Endothelial cell of umbilical vein (primary cell): ENCODE data around the gene EMC6. TPM values are rescaled to one million over a fixed set of nuclear protein-coding genes. Genes with fewer than 3 reads are reported as not detected.

ENCODE experiments used
- BruUV-seq: library from RNA; stranded (reverse); fragments of 400-500 nt; replicated peaks from 2 replicates; lab custom pipeline; 2021; lab: Mats Ljungman, UMichigan
- CTCF ChIA-PET: fragments of 300-600, 350-600 bp; sonication (Branson Sonifier 250); formaldehyde crosslinking; loops from one replicate; lab custom pipeline; 2021; ENCODE audit warnings: antibody characterized with exemption, inconsistent platforms; lab: Charles Lee
- POLR2A ChIA-PET: fragments of 300-600, 350-600 bp; sonication (Branson Sonifier 250); formaldehyde crosslinking; loops from one replicate; lab custom pipeline; 2021; ENCODE audit warnings: antibody characterized with exemption, inconsistent platforms; lab: Charles Lee
- DNase-seq: peaks from one replicate; pipeline ENCODE4 v3.0.0-alpha.2; 2011; ENCODE audit warnings: low read depth, low spot score
- FAIRE-seq: peaks from 2 replicates; lab custom pipeline; 2011; peaks lifted over from hg19 to GRCh38; lab: Jason Lieb, UNC
- H2AFZ ChIP-seq: 2 replicates; pipeline ENCODE4 v1.6.0; 2012; ENCODE audit warnings: low read depth, low read length, control low read depth, inconsistent platforms
- H3K27ac ChIP-seq: 2 replicates; pipeline ENCODE4 v1.5.1; 2011; ENCODE audit warnings: low read depth, mild to moderate bottlenecking, control low read depth, low read length, moderate library complexity; ENCODE audit not compliant: insufficient read depth
- H3K27me3 ChIP-seq, 2 experiments: 2 replicates each; pipeline versions ENCODE4 v1.6.0 to v1.6.1; 2011; ENCODE audit warnings: low read length in 2 of 2, mixed read lengths in 1 of 2; ENCODE audit not compliant: control insufficient read depth in 2 of 2, insufficient read depth in 2 of 2
- H3K36me3 ChIP-seq, 2 experiments: 2 replicates in 1 of 2; 3 replicates in 1 of 2; pipeline ENCODE4 v1.5.1; 2011; ENCODE audit warnings: low read length in 2 of 2, mild to moderate bottlenecking in 1 of 2, moderate library complexity in 1 of 2; ENCODE audit not compliant: control insufficient read depth in 2 of 2, insufficient read depth in 2 of 2; ENCODE audit errors: extremely low read depth in 1 of 2
- H3K4me1 ChIP-seq: 3 replicates; pipeline ENCODE4 v1.5.1; 2011; ENCODE audit warnings: mild to moderate bottlenecking, low read length; ENCODE audit not compliant: control insufficient read depth, insufficient read depth; ENCODE audit errors: extremely low read depth
- H3K4me2 ChIP-seq: 2 replicates; pipeline ENCODE4 v1.6.1; 2011; ENCODE audit warnings: low read length, control low read depth, mixed read lengths; ENCODE audit not compliant: insufficient read depth
- H3K4me3 ChIP-seq, 3 experiments: fragments of 200-600 bp in 1 of 3; sonication (generic), shearing (Covaris generic) in 1 of 3; replicated peaks in 1 of 3; 2 replicates each; pipeline ENCODE4 v1.5.1; 2011 to 2016; ENCODE audit warnings: control low read depth in 3 of 3, low read length in 3 of 3, mild to moderate bottlenecking in 2 of 3, inconsistent platforms in 1 of 3, low read depth in 1 of 3, moderate library complexity in 1 of 3; ENCODE audit not compliant: insufficient read depth in 1 of 3
- H3K79me2 ChIP-seq: 2 replicates; pipeline ENCODE4 v1.6.0; 2012; ENCODE audit warnings: low read length, inconsistent platforms; ENCODE audit not compliant: control insufficient read depth, insufficient read depth
- H3K9ac ChIP-seq: replicated peaks from 2 replicates; pipeline ENCODE3; 2011; ENCODE audit warnings: low read length, control low read depth; ENCODE audit not compliant: insufficient read depth; ENCODE audit errors: extremely low read depth
- H3K9me1 ChIP-seq: replicated peaks from 3 replicates; pipeline ENCODE4 v1.6.0; 2011; ENCODE audit warnings: mild to moderate bottlenecking, low read length; ENCODE audit not compliant: control insufficient read depth, insufficient read depth; ENCODE audit errors: extremely low read depth
- H3K9me3 ChIP-seq: replicated peaks from 2 replicates; pipeline ENCODE4 v1.5.1; 2012; ENCODE audit warnings: low read length, inconsistent platforms; ENCODE audit not compliant: control insufficient read depth, insufficient read depth
- H4K20me1 ChIP-seq: replicated peaks from 2 replicates; pipeline ENCODE3; 2011; ENCODE audit warnings: mild to moderate bottlenecking, low read length; ENCODE audit not compliant: control insufficient read depth, insufficient read depth; ENCODE audit errors: extremely low read depth
- CTCF ChIP-seq, 2 donors: IDR thresholded peaks; 1 replicate in 1 of 2; 2 replicates in 1 of 2; pipeline ENCODE4 v1.5.1; 2011; ENCODE audit warnings: low read length in 2 of 2, mild to moderate bottlenecking in 2 of 2, moderate library complexity in 2 of 2, control low read depth in 1 of 2, inconsistent platforms in 1 of 2, low read depth in 1 of 2; ENCODE audit not compliant: insufficient read depth in 1 of 2; ENCODE audit errors: extremely low read depth in 1 of 2
- EZH2 ChIP-seq: IDR thresholded peaks from 2 replicates; pipeline ENCODE4 v1.6.1; 2012; ENCODE audit warnings: borderline replicate concordance, low read depth, mild to moderate bottlenecking, moderate library complexity, low read length, inconsistent platforms; ENCODE audit not compliant: severe bottlenecking
- FOS ChIP-seq: IDR thresholded peaks from 2 replicates; pipeline ENCODE4 v1.6.1; 2011; ENCODE audit warnings: mild to moderate bottlenecking, low read length, moderate library complexity, borderline replicate concordance; ENCODE audit not compliant: insufficient read depth
- GATA2 ChIP-seq: IDR thresholded peaks from 2 replicates; pipeline ENCODE4 v1.7.0; 2011; ENCODE audit warnings: low read depth, mild to moderate bottlenecking, moderate library complexity, mixed read lengths, low read length; ENCODE audit not compliant: insufficient read length, insufficient read depth
- JUN ChIP-seq: IDR thresholded peaks from 2 replicates; pipeline ENCODE4 v1.6.1; 2011; ENCODE audit warnings: borderline replicate concordance, low read depth; ENCODE audit not compliant: insufficient read length, insufficient read depth
- MAX ChIP-seq: IDR thresholded peaks from 2 replicates; pipeline ENCODE4 v1.6.1; 2011; ENCODE audit not compliant: insufficient read depth, insufficient read length
- MYC ChIP-seq: IDR thresholded peaks from one replicate; pipeline ENCODE4 v1.6.1; 2011; ENCODE audit warnings: mild to moderate bottlenecking, low read depth, low read length
- POLR2A ChIP-seq: IDR thresholded peaks from 2 replicates; pipeline ENCODE4 v1.6.1; 2012; ENCODE audit warnings: low read depth, mild to moderate bottlenecking, control low read depth, low read length
- POLR2AphosphoS5 ChIP-seq: IDR thresholded peaks from 2 replicates; pipeline ENCODE4 v1.6.1; 2012; ENCODE audit warnings: low read depth, mild to moderate bottlenecking, control low read depth, low read length, moderate library complexity; ENCODE audit not compliant: insufficient read depth
- dilution Hi-C: fragments of 300-500 bp; cut with MboI; formaldehyde crosslinking; loops from one replicate; pipeline ENCODE4 v1.15.0; 2019; ENCODE audit warnings: low sequenced_read_pairs; ENCODE audit not compliant: extremely low pct_ligation_motif_present
- intact Hi-C: fragments of 100-400 bp; cut with micrococcal nuclease; formaldehyde crosslinking; loops from one replicate; pipeline ENCODE4 v1.10.0; 2022
- polyA plus RNA-seq, 4 experiments: library from polyadenylated mRNA; depleted of rRNA in 3 of 4; stranded (reverse) in 3 of 4; unstranded in 1 of 4; fragments of >200 nt; gene quantifications; 2 replicates each; pipeline versions ENCODE4 v1.2.1 to v1.2.3, GENCODE V29; 2011 to 2012; ENCODE audit warnings: missing spikeins in 1 of 4
- total RNA-seq: library from RNA; stranded (reverse); gene quantifications from 2 replicates; pipeline ENCODE4 v1.2.3, GENCODE V29; 2021

Gene EMC6
- total and polyA plus RNA-seq, 2 donors (not counting 3 experiments of a cell fraction or from before 2014, with no cell fraction given) = 54.0 to 105 TPM

GRCh38 chr17:3621146-3621720 is 47.4 kb upstream of the EMC6 start:
- H3K4me2 ChIP-seq = no peak overlapping the region
- FAIRE-seq (no peak), DNase-seq (no peak)
- H3K27ac ChIP-seq = no peak overlapping the region
- H3K9ac ChIP-seq = no peak overlapping the region
- TF ChIP-seq MAX = no peak
- H2AFZ ChIP-seq = no peak overlapping the region
- H3K27me3 ChIP-seq = no peaks in the 10 kb centered on the region
- CTCF ChIA-PET = no interaction called here
- H3K9me3 ChIP-seq = no peaks in the 10 kb centered on the region
- H4K20me1 ChIP-seq = no peaks in the 10 kb centered on the region
- POLR2A ChIA-PET = no interaction called here
- H3K4me3 ChIP-seq = no peak overlapping the region
- H3K4me1 ChIP-seq = no peaks in the 10 kb centered on the region
- H3K36me3 ChIP-seq = peaks cover 0 to 24% of the 10 kb centered on the region in 2 experiments
- H3K9me1 ChIP-seq = no peaks in the 10 kb centered on the region
- no peaks in the 10 kb centered on the region for H3K79me2 ChIP-seq
- no TSS peak for BruUV-seq
- intact Hi-C loops = no loop called here
- dilution Hi-C loops = no loop called here

DNA sequence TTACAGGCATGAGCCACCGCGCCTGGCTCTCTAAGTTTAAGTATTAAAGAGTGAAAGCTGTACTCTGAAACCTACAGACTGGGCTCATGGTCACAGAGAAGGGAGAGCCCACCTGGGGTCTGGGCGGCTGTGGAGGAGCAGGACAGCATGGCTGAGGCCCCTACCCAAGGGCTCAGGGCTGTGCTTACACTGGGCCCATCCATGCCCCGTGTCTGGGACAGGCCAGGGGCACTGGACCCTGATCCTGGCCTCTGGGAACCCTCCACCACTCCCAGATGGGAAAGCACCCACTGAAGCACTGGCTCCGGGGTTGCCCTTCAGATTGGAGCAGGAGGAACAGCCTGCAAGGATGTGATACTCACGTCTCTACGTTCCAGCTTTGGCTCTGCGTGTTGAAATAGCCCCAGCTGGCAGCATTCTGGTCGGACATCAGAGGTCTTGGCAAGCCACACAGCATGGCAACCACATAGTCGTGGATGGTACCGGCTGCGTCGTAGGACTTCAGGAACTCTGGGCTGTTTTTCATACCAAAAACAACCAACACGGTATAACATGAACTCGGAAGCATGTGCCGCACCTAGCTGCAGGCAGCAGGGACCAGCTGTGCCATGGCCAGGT is 45.5 kb upstream of the EMC6 start:
- H3K79me2 ChIP-seq = no peaks in the 10 kb centered on the region
- no peaks in the 10 kb centered on the region for H3K27me3 ChIP-seq
- TF ChIP-seq GATA2 (no peak), EZH2 (no peak), JUN (no peak), CTCF (IDR thresholded peaks at IDR 0.05; ENCODE audit: extremely low read depth in 1 of 2, insufficient read depth in 1 of 2, low read depth in 1 of 2, low read length in 2 of 2) (no peak), MAX (no peak), POLR2AphosphoS5 (no peak), POLR2A (no peak), FOS (no peak), MYC (no peak)
- POLR2A ChIA-PET = no interaction called here
- no peaks in the 10 kb centered on the region for H3K9me1 ChIP-seq
- no peak for FAIRE-seq
- H3K27ac ChIP-seq = no peak overlapping the region
- peaks cover 0 to 22% of the 10 kb centered on the region in 2 experiments for H3K36me3 ChIP-seq
- H3K9ac ChIP-seq = no peak overlapping the region
- intact Hi-C loops = no loop called here
- dilution Hi-C loops = no loop called here
- no peaks in the 10 kb centered on the region for H4K20me1 ChIP-seq
- no peak overlapping the region for H2AFZ ChIP-seq
- no peak overlapping the region for H3K4me2 ChIP-seq
- CTCF ChIA-PET = no interaction called here
- DNase-seq = no peak
- peaks cover 4% of the 10 kb centered on the region for H3K4me1 ChIP-seq
- no peaks in the 10 kb centered on the region for H3K9me3 ChIP-seq
- H3K4me3 ChIP-seq = no peak overlapping the region
- no TSS peak for BruUV-seq
